Activated T-helper 17 cell treated with anti-CD3 and anti-CD28 coated beads, Interleukin-2, amount 50 U/mL, for 72 hours (primary cell): ENCODE results near the gene SH3BP5L. TPM values are rescaled to one million over a fixed set of nuclear protein-coding genes. Genes with fewer than 3 reads are reported as not detected.
A peak's percentile ranks its signal among the peaks of the same experiment; 100 is the strongest.

ENCODE experiments used
- ATAC-seq: fragments of 150-1000 bp; cut with Tn5 transposase; replicated peaks from 2 replicates; pipeline ENCODE4 v1.10.0; 2021; ENCODE audit warnings: mild to moderate bottlenecking, moderate library complexity
- H3K27ac Mint-ChIP-seq: one replicate; pipeline ENCODE4 v1.8.0; 2022; ENCODE audit warnings: mixed read lengths
- H3K27me3 Mint-ChIP-seq: one replicate; pipeline ENCODE4 v1.8.0; 2022; ENCODE audit warnings: mixed read lengths
- H3K36me3 Mint-ChIP-seq: one replicate; pipeline ENCODE4 v1.8.0; 2022; ENCODE audit warnings: low read depth, mild to moderate bottlenecking, mixed read lengths
- H3K4me1 Mint-ChIP-seq: one replicate; pipeline ENCODE4 v1.8.0; 2022; ENCODE audit warnings: mixed read lengths
- H3K4me3 Mint-ChIP-seq: one replicate; pipeline ENCODE4 v1.8.0; 2022; ENCODE audit warnings: mild to moderate bottlenecking, mixed read lengths
- H3K9me3 Mint-ChIP-seq: one replicate; pipeline ENCODE4 v1.8.0; 2022; ENCODE audit warnings: mixed read lengths
- total RNA-seq, 2 donors: library from RNA; stranded (reverse); gene quantifications; one replicate each; pipeline ENCODE4 v1.2.3, GENCODE V29; 2022

SH3BP5L gene
- total RNA-seq, 2 donors from 2014 or later: 21.0 to 25.6 TPM

DNA sequence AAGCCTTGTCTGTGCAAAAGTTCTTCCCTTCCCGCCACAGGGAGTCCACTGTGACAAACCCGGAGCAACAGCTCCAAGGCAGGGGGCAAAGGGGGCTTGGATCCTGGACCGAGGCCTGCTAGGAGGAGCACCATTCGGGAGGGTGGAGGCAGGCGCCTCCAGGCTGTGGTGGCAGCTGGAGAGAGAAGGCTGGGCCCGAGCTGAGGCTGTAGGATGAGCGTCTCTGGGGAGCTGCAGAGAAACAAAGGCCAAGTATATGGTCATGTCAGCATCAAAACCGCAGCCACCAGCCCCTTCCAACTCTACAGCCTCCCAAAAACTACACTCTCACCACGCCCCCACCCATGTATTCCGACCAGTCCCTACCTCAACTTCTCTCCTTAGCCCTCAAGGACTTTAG lies 579 bp downstream of the SH3BP5L start:
- Mint-ChIP-seq H3K36me3 (peaks cover 64% of the 10 kb centered on the region), H3K4me1 (peaks cover 37% of the 10 kb centered on the region), H3K27me3 (no peaks in the 10 kb centered on the region), H3K9me3 (peaks cover 4% of the 10 kb centered on the region), H3K4me3 (peak overlapping the region; percentile 82), H3K27ac (peak overlapping the region; percentile 95)
- ATAC-seq: no peak

DNA sequence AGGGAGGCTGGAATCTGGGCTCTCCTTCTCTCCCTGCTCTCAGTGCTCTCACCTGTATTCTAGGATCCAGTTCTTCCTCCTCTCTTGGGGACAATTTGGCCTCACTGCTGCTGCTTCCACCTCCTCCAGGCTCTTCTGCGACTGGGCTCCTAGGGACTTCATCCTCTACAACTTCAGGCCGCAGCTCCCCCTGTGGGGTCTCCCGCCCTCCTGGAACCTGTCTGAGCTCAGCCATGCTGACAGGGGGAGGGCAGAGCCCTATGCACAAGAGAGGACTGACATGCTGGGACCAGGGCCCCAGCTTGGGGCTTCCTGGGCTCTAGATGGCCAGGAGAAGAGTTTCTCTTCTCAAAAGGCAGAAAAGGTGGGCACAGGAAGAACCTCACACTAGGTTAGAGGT lies 1.0 kb downstream of the SH3BP5L start:
- Mint-ChIP-seq H3K27ac (peak overlapping the region; percentile 95), H3K36me3 (peaks cover 68% of the 10 kb centered on the region), H3K4me1 (peaks cover 37% of the 10 kb centered on the region), H3K27me3 (no peaks in the 10 kb centered on the region), H3K9me3 (peaks cover 4% of the 10 kb centered on the region), H3K4me3 (peak overlapping the region; percentile 82)
- ATAC-seq: no peak

DNA sequence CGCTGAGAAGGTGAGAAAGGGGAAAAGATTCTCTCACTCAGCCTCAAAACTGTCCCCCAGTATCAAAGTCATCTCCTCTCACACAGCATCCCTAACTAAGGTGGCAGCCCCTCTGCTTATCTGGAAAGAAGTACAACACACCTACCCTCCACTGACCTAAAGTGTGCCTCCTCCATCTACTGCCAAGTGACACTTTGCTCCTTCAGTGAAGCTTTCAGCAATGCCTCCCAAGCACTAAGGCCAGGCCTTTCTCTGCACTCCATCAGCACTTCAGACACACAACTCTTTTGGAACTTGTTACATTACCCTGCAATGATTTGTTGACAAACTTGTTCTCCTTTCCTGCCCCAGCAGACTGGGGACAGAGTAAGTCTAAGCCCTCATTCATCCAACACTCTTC lies 1.4 kb downstream of the SH3BP5L start:
- peaks cover 37% of the 10 kb centered on the region for H3K4me1 Mint-ChIP-seq
- peaks cover 4% of the 10 kb centered on the region for H3K9me3 Mint-ChIP-seq
- H3K4me3 Mint-ChIP-seq: peak overlapping the region; percentile 82
- peaks cover 70% of the 10 kb centered on the region for H3K36me3 Mint-ChIP-seq
- H3K27me3 Mint-ChIP-seq: no peaks in the 10 kb centered on the region
- peak overlapping the region; percentile 95 for H3K27ac Mint-ChIP-seq
- no peak for ATAC-seq

DNA sequence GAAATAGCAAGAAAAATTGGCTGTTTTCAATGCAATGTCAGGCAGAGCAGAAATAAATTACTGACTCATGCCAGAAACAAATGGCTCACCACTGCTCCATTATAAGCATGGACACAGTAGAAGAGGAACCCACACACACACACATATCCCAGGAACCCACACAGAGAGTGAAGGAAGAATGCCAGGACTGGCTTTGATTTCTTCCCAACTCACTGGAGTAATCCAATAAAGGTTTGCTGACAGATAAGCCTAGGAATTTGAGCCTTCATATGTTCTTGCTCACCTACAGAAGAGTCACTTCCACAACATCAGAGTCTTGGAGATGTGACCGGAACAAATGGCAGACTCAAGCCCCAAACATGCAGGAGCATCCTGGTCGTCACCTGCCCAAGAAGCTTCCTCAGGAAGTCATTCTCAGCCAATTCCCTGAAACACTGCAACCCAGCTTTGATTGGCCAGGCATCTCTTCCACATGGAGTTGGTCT lies 2.2 kb downstream of the SH3BP5L start:
- ATAC-seq: no peak
- peaks cover 4% of the 10 kb centered on the region for H3K9me3 Mint-ChIP-seq
- peaks cover 42% of the 10 kb centered on the region for H3K4me1 Mint-ChIP-seq
- H3K36me3 Mint-ChIP-seq: peaks cover 77% of the 10 kb centered on the region
- H3K27ac Mint-ChIP-seq: peak overlapping the region; percentile 95
- H3K27me3 Mint-ChIP-seq: no peaks in the 10 kb centered on the region
- peak overlapping the region; percentile 82 for H3K4me3 Mint-ChIP-seq

DNA sequence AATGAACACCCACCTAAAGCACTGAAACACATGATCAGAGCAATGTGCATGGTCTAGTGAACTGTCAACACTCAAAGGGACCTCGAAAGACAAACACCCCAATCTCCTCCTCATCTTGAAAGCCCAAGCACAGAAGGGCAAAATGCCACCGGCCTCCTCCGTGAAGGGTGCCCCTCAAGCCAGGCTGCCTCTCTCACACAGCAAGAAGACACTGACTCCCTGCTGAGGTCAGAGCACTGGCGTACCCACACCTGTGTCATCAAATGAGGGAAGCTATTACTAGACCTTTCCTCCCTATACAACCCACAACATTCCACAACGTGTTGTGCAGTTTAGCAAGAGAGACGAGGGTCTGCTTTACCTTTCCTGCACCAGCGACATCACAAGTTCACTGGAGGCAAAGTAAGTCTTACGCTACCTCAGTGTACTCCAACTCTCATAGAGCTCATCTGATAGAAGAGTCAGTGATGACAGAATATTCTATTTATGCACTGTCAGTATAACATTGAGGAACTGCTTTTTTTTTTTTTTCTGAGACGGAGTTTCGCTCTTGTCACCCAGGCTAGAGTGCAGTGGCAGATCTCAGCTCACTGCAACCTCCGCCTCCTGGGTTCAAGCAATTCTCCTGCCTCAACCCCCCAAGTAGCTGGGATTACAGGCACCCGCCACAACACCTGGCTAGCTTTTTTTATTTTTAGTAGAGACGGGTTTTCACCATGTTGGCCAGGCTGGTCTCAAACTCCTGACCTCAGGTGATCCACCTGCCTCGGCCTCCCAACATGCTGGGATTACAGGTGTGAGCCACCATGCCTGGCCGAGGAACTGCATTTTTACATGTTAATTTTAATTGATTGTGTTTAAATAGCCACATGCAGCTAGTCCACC lies 3.3 kb downstream of the SH3BP5L start:
- Mint-ChIP-seq H3K27ac (peak overlapping the region; percentile 95), H3K4me1 (peaks cover 50% of the 10 kb centered on the region), H3K9me3 (peaks cover 4% of the 10 kb centered on the region), H3K27me3 (no peaks in the 10 kb centered on the region), H3K36me3 (peaks cover 77% of the 10 kb centered on the region), H3K4me3 (peak overlapping the region; percentile 82)
- ATAC-seq: no peak

DNA sequence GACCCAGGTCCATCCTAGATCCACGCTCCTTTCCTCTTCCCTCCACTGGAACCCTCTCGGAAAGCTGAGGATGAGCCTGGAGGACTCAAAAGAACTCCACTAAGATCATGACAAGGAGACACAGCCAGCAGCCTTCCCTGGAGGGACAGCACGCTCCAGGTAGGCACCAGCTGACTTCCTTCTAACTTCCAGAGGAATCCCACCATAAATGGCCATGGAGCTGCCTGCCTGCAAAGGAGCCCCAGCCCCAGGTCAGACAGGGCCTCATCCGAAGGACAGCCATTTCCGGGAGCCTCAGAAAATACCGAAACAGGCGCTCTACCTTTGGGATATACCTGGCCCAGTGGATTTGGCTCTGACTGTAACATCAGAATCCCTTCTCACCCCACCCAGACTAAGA lies 4.1 kb downstream of the SH3BP5L start:
- peaks cover 1% of the 10 kb centered on the region for H3K9me3 Mint-ChIP-seq
- H3K36me3 Mint-ChIP-seq: peaks cover 79% of the 10 kb centered on the region
- ATAC-seq: no peak
- no peak overlapping the region for H3K27ac Mint-ChIP-seq
- H3K27me3 Mint-ChIP-seq: no peaks in the 10 kb centered on the region
- H3K4me1 Mint-ChIP-seq: peaks cover 45% of the 10 kb centered on the region
- H3K4me3 Mint-ChIP-seq: peak overlapping the region; percentile 82

DNA sequence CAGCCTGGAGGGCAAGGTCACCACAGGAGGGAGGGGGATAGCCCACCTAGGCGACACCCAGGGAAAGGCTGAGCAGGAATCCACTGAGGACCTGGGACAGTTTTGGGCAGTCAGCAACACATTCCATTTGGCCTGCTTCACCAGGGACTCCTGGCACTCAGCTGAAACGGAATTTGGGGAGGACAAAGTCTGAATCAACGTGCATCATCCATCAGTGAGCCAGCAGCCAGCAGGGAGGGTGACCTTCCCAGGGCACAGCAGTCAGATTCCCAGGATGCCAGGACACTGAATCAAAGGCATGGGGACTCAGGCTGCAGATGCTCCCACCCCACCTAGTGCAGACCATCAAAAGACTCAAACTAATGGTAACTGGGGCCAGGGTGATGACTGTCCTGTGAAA lies 4.6 kb downstream of the SH3BP5L start:
- ATAC-seq: no peak
- Mint-ChIP-seq H3K27me3 (no peaks in the 10 kb centered on the region), H3K27ac (no peak overlapping the region), H3K36me3 (peaks cover 80% of the 10 kb centered on the region), H3K4me3 (no peak overlapping the region), H3K4me1 (peaks cover 46% of the 10 kb centered on the region), H3K9me3 (no peaks in the 10 kb centered on the region)

DNA sequence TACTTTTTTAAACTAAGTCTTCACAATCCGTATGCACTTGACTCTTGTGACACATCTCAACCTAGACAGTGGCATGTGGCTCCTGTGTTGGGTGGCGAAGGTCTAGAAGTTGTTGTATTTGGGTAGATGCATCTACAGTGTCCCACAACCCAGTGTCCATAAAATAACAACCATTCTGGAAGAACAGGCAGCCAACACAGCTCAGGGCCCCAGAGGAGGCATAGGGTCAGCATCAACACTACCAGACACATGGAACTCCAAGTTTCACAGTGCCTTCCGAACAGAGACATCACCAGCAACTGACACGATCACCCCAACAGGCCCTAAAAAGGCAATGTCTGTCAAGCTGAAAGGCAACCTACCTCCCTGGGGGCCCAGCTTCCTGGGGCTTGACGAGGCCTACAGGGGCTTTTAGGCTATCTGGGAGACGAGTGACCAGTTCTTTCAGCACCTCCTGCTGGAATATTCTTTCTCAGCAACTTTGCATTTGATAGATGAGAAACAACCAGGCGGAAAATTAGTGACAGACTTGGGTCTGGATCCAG lies 5.6 kb downstream of the SH3BP5L start:
- Mint-ChIP-seq H3K27me3 (no peaks in the 10 kb centered on the region), H3K36me3 (peaks cover 80% of the 10 kb centered on the region), H3K9me3 (no peaks in the 10 kb centered on the region), H3K4me1 (peaks cover 46% of the 10 kb centered on the region), H3K27ac (peak overlapping the region; percentile 38), H3K4me3 (no peak overlapping the region)
- ATAC-seq: no peak

DNA sequence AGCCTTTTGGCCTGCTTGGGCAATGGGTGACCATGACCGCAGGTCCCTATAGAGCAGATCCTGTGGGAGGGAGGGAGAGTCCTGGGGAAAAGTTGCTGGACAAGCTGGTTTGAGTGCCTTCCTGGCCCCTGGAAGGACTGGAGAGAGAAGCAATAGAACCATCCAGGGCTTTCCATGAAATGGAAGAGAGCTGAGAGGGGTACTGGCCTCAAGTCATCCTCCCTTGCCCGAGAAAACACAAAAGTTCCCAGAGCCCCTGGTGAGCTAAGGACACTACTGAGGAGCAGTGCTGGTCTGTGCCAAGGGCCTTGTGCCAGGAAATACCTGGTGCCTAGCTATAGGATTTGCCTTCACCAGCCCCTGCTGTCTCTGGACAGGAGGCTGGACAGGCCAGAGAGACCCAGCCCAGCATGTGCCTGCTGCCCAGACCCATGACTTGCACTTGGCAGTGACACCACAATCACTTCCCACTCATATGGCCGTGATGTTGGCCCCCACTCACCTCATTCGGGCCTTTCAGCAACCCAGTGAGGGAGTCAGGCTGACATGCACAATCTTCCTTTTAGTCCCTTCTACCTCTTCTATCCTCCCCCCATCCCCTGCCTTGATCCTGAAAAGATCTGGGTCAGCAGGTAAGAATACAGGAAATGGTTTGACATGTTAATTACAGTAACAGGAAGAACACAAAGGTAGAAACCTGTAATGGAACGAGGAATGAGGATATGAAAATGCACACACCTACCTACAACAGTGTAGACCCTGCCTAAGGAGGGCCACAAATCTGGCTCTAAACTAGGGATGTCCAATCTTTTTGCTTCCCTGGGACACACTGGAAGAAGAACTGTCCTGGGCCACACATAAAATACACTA lies 7.0 kb downstream of the SH3BP5L start:
- no peaks in the 10 kb centered on the region for H3K9me3 Mint-ChIP-seq
- H3K27ac Mint-ChIP-seq: peak overlapping the region; percentile 72
- H3K27me3 Mint-ChIP-seq: no peaks in the 10 kb centered on the region

DNA sequence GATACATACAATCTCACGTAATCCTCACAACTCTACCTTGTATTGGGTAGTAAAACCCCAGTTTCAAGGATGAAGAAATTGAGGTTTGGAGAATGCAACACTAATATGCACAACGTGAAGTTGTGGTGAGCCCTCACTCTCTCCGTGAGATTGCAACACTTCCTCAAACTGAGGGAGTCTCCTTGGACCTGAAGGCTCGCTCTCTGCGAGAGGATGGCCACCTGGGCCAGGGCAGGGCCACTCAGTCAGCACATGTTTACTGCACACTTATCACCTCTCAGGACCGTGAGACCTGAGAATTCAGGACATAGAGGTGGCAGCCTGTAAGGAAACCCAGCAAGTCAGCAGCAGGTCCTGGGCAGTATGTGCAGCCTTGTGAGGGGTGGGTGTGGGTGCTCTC lies 8.7 kb downstream of the SH3BP5L start:
- Mint-ChIP-seq H3K4me3 (no peak overlapping the region), H3K27me3 (no peaks in the 10 kb centered on the region), H3K36me3 (peaks cover 81% of the 10 kb centered on the region), H3K27ac (peak overlapping the region; percentile 72), H3K9me3 (no peaks in the 10 kb centered on the region), H3K4me1 (peaks cover 27% of the 10 kb centered on the region)
- no peak for ATAC-seq

More for the DNA sequence above, 7.0 kb downstream of the SH3BP5L start:
- peak; percentile 42 for ATAC-seq
- H3K36me3 Mint-ChIP-seq: peaks cover 82% of the 10 kb centered on the region
- peak overlapping the region; percentile 61 for H3K4me3 Mint-ChIP-seq
- H3K4me1 Mint-ChIP-seq: peaks cover 34% of the 10 kb centered on the region

DNA sequence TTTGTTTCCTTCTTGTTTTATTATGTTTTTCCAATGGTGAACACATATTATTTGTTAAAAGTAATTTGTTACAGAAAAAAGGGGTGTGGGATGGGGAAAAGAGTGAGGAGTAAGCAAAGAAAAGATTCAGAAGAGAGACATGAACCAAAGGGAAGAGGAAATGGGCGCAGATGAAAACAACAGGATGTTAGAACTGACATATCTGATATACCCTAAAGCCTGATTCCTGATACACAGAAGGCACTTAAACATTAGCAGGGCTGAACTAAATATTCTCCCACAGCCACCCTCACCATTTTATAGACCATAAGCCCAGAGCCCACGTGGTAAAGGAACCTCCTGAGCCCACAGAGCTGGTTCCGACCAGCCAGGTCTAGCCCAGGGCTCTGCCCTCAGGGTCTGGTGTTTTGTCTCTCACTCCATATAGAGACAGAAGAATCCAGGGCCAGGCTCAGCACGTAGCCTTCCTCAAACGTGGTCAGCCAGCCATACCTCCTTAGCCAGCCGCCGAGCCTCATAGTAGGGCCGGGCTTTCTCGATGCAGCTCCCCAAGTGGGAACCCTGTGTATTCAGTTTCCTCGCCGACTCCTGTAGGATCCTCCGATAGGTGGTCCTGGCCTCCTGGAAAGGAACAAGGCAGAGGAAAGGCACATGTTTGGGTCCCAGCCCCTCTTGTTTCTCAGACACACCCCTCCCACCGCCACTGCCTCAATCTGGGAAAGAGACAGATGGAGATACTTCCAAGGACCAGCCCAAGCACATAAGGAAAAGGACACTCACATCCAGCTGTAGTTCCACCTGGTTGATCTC lies 9.5 kb downstream of the SH3BP5L start:
- Mint-ChIP-seq H3K27ac (peak overlapping the region; percentile 72), H3K4me1 (peaks cover 23% of the 10 kb centered on the region), H3K36me3 (peaks cover 77% of the 10 kb centered on the region), H3K27me3 (no peaks in the 10 kb centered on the region), H3K4me3 (no peak overlapping the region), H3K9me3 (no peaks in the 10 kb centered on the region)
- no peak for ATAC-seq

DNA sequence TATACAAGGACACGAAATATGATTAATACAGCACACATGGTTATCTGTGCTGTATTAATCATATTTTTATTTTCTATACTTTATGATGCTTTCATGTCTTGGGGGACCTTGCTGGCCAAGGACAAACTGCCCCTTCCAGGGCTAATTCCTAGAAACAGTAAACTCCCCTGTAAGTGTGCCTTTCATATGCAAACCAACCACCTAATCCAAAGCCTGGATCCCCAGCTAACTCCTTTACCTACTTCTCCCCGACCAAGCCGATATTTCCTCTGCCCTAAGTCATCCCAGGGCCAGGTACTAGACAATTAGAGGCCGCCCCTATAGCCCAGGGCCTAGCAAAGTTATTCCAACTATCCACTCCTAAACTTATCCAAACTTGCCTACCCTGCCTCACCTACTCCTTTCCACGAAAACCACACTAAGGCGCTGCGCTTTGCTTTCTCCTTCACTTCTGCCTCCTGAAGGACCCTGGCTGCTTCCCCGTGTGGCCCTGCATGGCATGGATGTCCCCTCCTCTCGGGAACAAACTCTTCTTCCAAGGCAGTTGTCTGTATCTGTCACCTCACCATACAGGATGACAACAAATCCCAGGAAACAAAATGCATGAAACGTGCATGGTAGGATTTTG lies 10.2 kb downstream of the SH3BP5L start:
- H3K9me3 Mint-ChIP-seq: no peaks in the 10 kb centered on the region
- peaks cover 20% of the 10 kb centered on the region for H3K4me1 Mint-ChIP-seq
- H3K27me3 Mint-ChIP-seq: no peaks in the 10 kb centered on the region
- ATAC-seq: no peak
- H3K27ac Mint-ChIP-seq: peak overlapping the region; percentile 72
- H3K36me3 Mint-ChIP-seq: peaks cover 72% of the 10 kb centered on the region
- H3K4me3 Mint-ChIP-seq: no peak overlapping the region

DNA sequence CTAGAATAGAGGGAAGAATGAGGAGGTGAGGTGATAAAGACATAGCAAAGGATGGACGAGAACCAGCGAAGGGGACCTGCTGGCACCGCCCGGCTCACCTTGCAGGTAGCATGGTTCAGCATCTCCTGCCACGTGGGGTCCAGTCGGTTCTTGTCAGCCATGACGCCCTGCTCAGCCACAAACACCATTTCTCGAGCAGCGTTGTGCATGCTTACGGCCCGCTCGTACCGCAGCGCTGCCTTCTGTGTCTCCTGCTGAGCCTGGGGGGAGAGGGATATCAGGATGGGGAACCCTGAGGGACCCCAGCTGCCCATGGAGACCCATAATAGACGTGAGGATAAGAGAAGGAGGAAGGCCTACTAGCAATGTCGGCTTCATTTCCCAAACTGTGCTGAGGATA lies 11.4 kb downstream of the SH3BP5L start:
- no peaks in the 10 kb centered on the region for H3K27me3 Mint-ChIP-seq
- peaks cover 63% of the 10 kb centered on the region for H3K36me3 Mint-ChIP-seq
- no peak overlapping the region for H3K27ac Mint-ChIP-seq
- ATAC-seq: no peak
- H3K4me3 Mint-ChIP-seq: no peak overlapping the region
- peaks cover 20% of the 10 kb centered on the region for H3K4me1 Mint-ChIP-seq
- H3K9me3 Mint-ChIP-seq: no peaks in the 10 kb centered on the region
